NCI-H2029 treated with DMSO at 0.1 percent for 48 hours (cell line): ENCODE results near the gene CLASP2.

Experiments
- DNase-seq: peaks from one replicate; lab custom pipeline; 2025; lab: John Stamatoyannopoulos, UW

Gene CLASP2

GRCh38 chr3:33636125-33636850, 81.8 kb downstream of the CLASP2 start:
- DNase-seq = peak; percentile 68

- DNase-seq = no peak
Measured at GRCh38 chr3:33634262-33634661, 83.8 kb downstream of the CLASP2 start.

- no peak for DNase-seq
Measured at GRCh38 chr3:33629219-33629618, 88.8 kb downstream of the CLASP2 start.

GRCh38 chr3:33624756-33625155, 93.3 kb downstream of the CLASP2 start:
- no peak for DNase-seq

GRCh38 chr3:33613041-33613440, 105.0 kb downstream of the CLASP2 start:
- no peak for DNase-seq

- DNase-seq = no peak
Measured at GRCh38 chr3:33612607-33613006, 105.4 kb downstream of the CLASP2 start.

- no peak for DNase-seq
Measured at GRCh38 chr3:33602829-33603228, 115.2 kb downstream of the CLASP2 start.

- DNase-seq = no peak
Measured at GRCh38 chr3:33597257-33597689, 120.8 kb downstream of the CLASP2 start.

- no peak for DNase-seq
Measured at GRCh38 chr3:33592999-33593398, 125.1 kb downstream of the CLASP2 start.

GRCh38 chr3:33590541-33590940, 127.5 kb downstream of the CLASP2 start:
- DNase-seq = no peak

- DNase-seq = no peak
Measured at GRCh38 chr3:33586402-33586801, 131.7 kb downstream of the CLASP2 start.

- DNase-seq = no peak
Measured at GRCh38 chr3:33582234-33582633, 135.8 kb downstream of the CLASP2 start.

- no peak for DNase-seq
Measured at GRCh38 chr3:33581666-33582065, 136.4 kb downstream of the CLASP2 start.

GRCh38 chr3:33579840-33580239, 138.2 kb downstream of the CLASP2 start:
- no peak for DNase-seq

GRCh38 chr3:33579178-33579510, 138.9 kb downstream of the CLASP2 start:
- no peak for DNase-seq

- no peak for DNase-seq
Measured at GRCh38 chr3:33578325-33579177, 139.5 kb downstream of the CLASP2 start.

GRCh38 chr3:33577588-33577987, 140.5 kb downstream of the CLASP2 start:
- no peak for DNase-seq

GRCh38 chr3:33577173-33577572, 140.9 kb downstream of the CLASP2 start:
- no peak for DNase-seq

- DNase-seq = no peak
Measured at GRCh38 chr3:33575311-33575710, 142.7 kb downstream of the CLASP2 start.

- no peak for DNase-seq
Measured at GRCh38 chr3:33557829-33558228, 160.2 kb downstream of the CLASP2 start.

- no peak for DNase-seq
Measured at GRCh38 chr3:33557279-33557678, 160.8 kb downstream of the CLASP2 start.

- DNase-seq = no peak
Measured at GRCh38 chr3:33547101-33547500, 171.0 kb downstream of the CLASP2 start.

- no peak for DNase-seq
Measured at GRCh38 chr3:33544126-33544525, 173.9 kb downstream of the CLASP2 start.
